Natural killer cell (primary cell): ENCODE data around the gene JADE2. TPM values are rescaled to one million over a fixed set of nuclear protein-coding genes. Genes with fewer than 3 reads are reported as not detected.
A peak's percentile ranks its signal among the peaks of the same experiment; 100 is the strongest.

Experiments used
- ATAC-seq, 3 donors: fragments of 150-1000 bp in 2 of 3; fragments of 200-7000 bp in 1 of 3; cut with Tn5 transposase; 1 replicate in 1 of 3; 2 replicates in 2 of 3; pipeline ENCODE4 v1.10.0; 2021; ENCODE audit warnings: mild to moderate bottlenecking in 2 of 3, moderate library complexity in 2 of 3
- DNase-seq, 2 donors: peaks; one replicate each; pipeline versions ENCODE4 v3.0.0 to v3.0.0-alpha.2; 2013 to 2021; ENCODE audit warnings: mixed read lengths in 1 of 2
- H3K27ac ChIP-seq: one replicate; pipeline ENCODE4 v1.5.1; 2013; ENCODE audit warnings: mild to moderate bottlenecking, low read length
- H3K27me3 ChIP-seq: one replicate; pipeline ENCODE4 v1.6.1; 2013; ENCODE audit warnings: low read length; ENCODE audit not compliant: control insufficient read depth, insufficient read depth
- H3K36me3 ChIP-seq: one replicate; pipeline ENCODE4 v1.6.1; 2013; ENCODE audit warnings: low read length; ENCODE audit not compliant: control insufficient read depth, insufficient read depth
- H3K4me1 ChIP-seq: one replicate; pipeline ENCODE4 v1.6.1; 2013; ENCODE audit warnings: low read length; ENCODE audit not compliant: control insufficient read depth, insufficient read depth
- H3K4me3 ChIP-seq: one replicate; pipeline ENCODE4 v1.5.1; 2013; ENCODE audit warnings: low read length
- H3K9me3 ChIP-seq: one replicate; pipeline ENCODE4 v1.6.1; 2013; ENCODE audit warnings: low read length; ENCODE audit not compliant: control insufficient read depth, insufficient read depth
- H3K27ac Mint-ChIP-seq, 2 donors: one replicate each; pipeline ENCODE4 v1.8.0; 2022; ENCODE audit warnings: mild to moderate bottlenecking in 2 of 2, mixed read lengths in 2 of 2, moderate library complexity in 1 of 2
- H3K27me3 Mint-ChIP-seq, 2 donors: one replicate each; pipeline ENCODE4 v1.8.0; 2022; ENCODE audit warnings: low read depth in 2 of 2, mixed read lengths in 2 of 2
- H3K36me3 Mint-ChIP-seq: one replicate; pipeline ENCODE4 v1.8.0; 2022; ENCODE audit warnings: mixed read lengths
- H3K4me1 Mint-ChIP-seq, 2 donors: one replicate each; pipeline ENCODE4 v1.8.0; 2022; ENCODE audit warnings: mixed read lengths in 2 of 2
- H3K4me3 Mint-ChIP-seq: one replicate; pipeline ENCODE4 v1.8.0; 2022; ENCODE audit warnings: mild to moderate bottlenecking, moderate library complexity, mixed read lengths
- H3K9me3 Mint-ChIP-seq, 2 donors: one replicate each; pipeline ENCODE4 v1.8.0; 2022; ENCODE audit warnings: mixed read lengths in 2 of 2
- CTCF ChIP-seq: fragments of 200-600 bp; IDR thresholded peaks from one replicate; pipeline ENCODE4 v1.8.0; 2022; ENCODE audit warnings: antibody characterized with exemption
- WGBS: methylation state at CpG from one replicate; pipeline ENCODE4 v1.1.7; 2013; ENCODE audit warnings: missing lambda C conversion rate; ENCODE audit not compliant: insufficient coverage; 5-methylcytosine and 5-hydroxymethylcytosine counted together
- intact Hi-C: fragments of 100-400 bp; cut with micrococcal nuclease; formaldehyde crosslinking; loops from one replicate; pipeline ENCODE4 v1.14.2; 2022
- total RNA-seq, 4 donors: library from RNA; stranded (reverse); fragments of 120-200 nt in 1 of 4; gene quantifications; one replicate each; pipeline versions ENCODE4 v1.2.3 to v1.2.4, GENCODE V29; 2013 to 2022

The JADE2 gene
- total RNA-seq, 3 donors from 2014 or later (not counting 1 experiment from before 2014, with no cell fraction given) = 130 to 174 (median 173) TPM

GRCh38 chr5:134510970-134511795, 14.3 kb upstream of the JADE2 start:
- ATAC-seq = peak in 1 of 3 donors; percentile 26
- Histone ChIP-seq H3K27ac (no peak overlapping the region), H3K4me1 (no peaks in the 10 kb centered on the region), H3K4me3 (no peak overlapping the region), H3K9me3 (no peaks in the 10 kb centered on the region), H3K36me3 (no peaks in the 10 kb centered on the region), H3K27me3 (no peaks in the 10 kb centered on the region)
- Mint-ChIP-seq H3K27ac (no peak overlapping the region), H3K36me3 (no peaks in the 10 kb centered on the region), H3K4me3 (no peak overlapping the region), H3K4me1 (peaks cover 0 to 4% of the 10 kb centered on the region in 2 donors), H3K27me3 (no peaks in the 10 kb centered on the region), H3K9me3 (no peaks in the 10 kb centered on the region)
- TF ChIP-seq CTCF = no peak
- DNase-seq = peak in 1 of 2 donors; percentile 41
- 76% methylated on average over 9 of the region's 9 CpGs for WGBS
- intact Hi-C loops = no loop called here

- TF ChIP-seq CTCF = no peak
- DNase-seq (no peak), ATAC-seq (no peak)
- Mint-ChIP-seq H3K4me1 (peaks cover 0 to 4% of the 10 kb centered on the region in 2 donors), H3K9me3 (no peaks in the 10 kb centered on the region), H3K36me3 (no peaks in the 10 kb centered on the region), H3K27ac (no peak overlapping the region), H3K4me3 (no peak overlapping the region), H3K27me3 (no peaks in the 10 kb centered on the region)
- intact Hi-C loops = no loop called here
- Histone ChIP-seq H3K4me1 (no peaks in the 10 kb centered on the region), H3K36me3 (no peaks in the 10 kb centered on the region), H3K27ac (no peak overlapping the region), H3K9me3 (no peaks in the 10 kb centered on the region), H3K27me3 (no peaks in the 10 kb centered on the region), H3K4me3 (no peak overlapping the region)
- 84% methylated on average over 7 of the region's 7 CpGs for WGBS
Observed at GRCh38 chr5:134511796-134512660, 13.4 kb upstream of the JADE2 start.

- Histone ChIP-seq H3K4me3 (no peak overlapping the region), H3K27ac (no peak overlapping the region), H3K4me1 (no peaks in the 10 kb centered on the region), H3K9me3 (no peaks in the 10 kb centered on the region), H3K36me3 (no peaks in the 10 kb centered on the region), H3K27me3 (no peaks in the 10 kb centered on the region)
- DNase-seq (no peak), ATAC-seq (no peak)
- intact Hi-C loops = no loop called here
- H3K36me3 Mint-ChIP-seq = no peaks in the 10 kb centered on the region
- no peak overlapping the region for H3K27ac Mint-ChIP-seq
- no peak overlapping the region for H3K4me3 Mint-ChIP-seq
- WGBS = 87% methylated on average over 3 of the region's 5 CpGs
- H3K27me3 Mint-ChIP-seq = no peaks in the 10 kb centered on the region
- H3K4me1 Mint-ChIP-seq = no peaks in the 10 kb centered on the region
- H3K9me3 Mint-ChIP-seq = no peaks in the 10 kb centered on the region
- TF ChIP-seq CTCF = no peak
Observed at GRCh38 chr5:134512661-134512999, 12.8 kb upstream of the JADE2 start.
